Mucosa of descending colon (tissue), 3 donors: ENCODE data around the gene AOPEP. TPM values are rescaled to one million over a fixed set of nuclear protein-coding genes. Genes with fewer than 3 reads are reported as not detected.

ENCODE experiments used
- ATAC-seq: fragments of 200-7000 bp; cut with Tn5 transposase; one replicate; pipeline ENCODE4 v1.9.1; 2020; ENCODE audit warnings: mild to moderate bottlenecking, moderate library complexity
- DNase-seq, 3 donors: peaks; one replicate each; pipeline ENCODE4 v3.0.0-alpha.2; 2020
- H3K36me3 ChIP-seq: fragments of 200-600 bp; one replicate; pipeline ENCODE4 v1.8.0; 2021; ENCODE audit warnings: low read depth, mild to moderate bottlenecking
- H3K4me1 ChIP-seq: fragments of 200-600 bp; one replicate; pipeline ENCODE4 v1.8.0; 2021; ENCODE audit warnings: low read depth, mild to moderate bottlenecking
- H3K4me3 ChIP-seq: fragments of 200-600 bp; one replicate; pipeline ENCODE4 v1.8.0; 2021; ENCODE audit warnings: mild to moderate bottlenecking
- H3K9me3 ChIP-seq: fragments of 200-600 bp; one replicate; pipeline ENCODE4 v1.8.0; 2021; ENCODE audit warnings: mild to moderate bottlenecking
- intact Hi-C, 2 donors: fragments of 100-400 bp; cut with DNase I in 1 of 2; cut with micrococcal nuclease in 1 of 2; formaldehyde crosslinking; loops; one replicate each; pipeline versions ENCODE4 v1.11.0 to v1.11.1; 2022; cut with DNase I, micrococcal nuclease
- total RNA-seq, 3 donors: library from RNA; stranded (reverse); fragmentation: NEBNext Ultra II Directional in 2 of 3; extraction: Animal tissue kit (Norgen Biotek cat#: 25700) in 2 of 3; gene quantifications; one replicate each; pipeline versions ENCODE4 v1.2.1 to v1.2.4, GENCODE V29; 2021 to 2023
- TF ChIP-seq, protein P1 (sequence below): fragments of 200-600 bp; IDR thresholded peaks from one replicate; pipeline ENCODE4 v1.8.0; 2022; ENCODE audit warnings: antibody characterized with exemption, mild to moderate bottlenecking
- donor health status: DM: no; HTN: no; CAD: no; lungs with moderate emphysema.
- donor health status: DM: no; HTN: no; CAD: no.
- donor health status: DM: no; HTN: yes; CAD: no.

Gene AOPEP
- total RNA-seq, 3 donors from 2014 or later = 47.5 to 102 (median 57.8) TPM

DNA sequence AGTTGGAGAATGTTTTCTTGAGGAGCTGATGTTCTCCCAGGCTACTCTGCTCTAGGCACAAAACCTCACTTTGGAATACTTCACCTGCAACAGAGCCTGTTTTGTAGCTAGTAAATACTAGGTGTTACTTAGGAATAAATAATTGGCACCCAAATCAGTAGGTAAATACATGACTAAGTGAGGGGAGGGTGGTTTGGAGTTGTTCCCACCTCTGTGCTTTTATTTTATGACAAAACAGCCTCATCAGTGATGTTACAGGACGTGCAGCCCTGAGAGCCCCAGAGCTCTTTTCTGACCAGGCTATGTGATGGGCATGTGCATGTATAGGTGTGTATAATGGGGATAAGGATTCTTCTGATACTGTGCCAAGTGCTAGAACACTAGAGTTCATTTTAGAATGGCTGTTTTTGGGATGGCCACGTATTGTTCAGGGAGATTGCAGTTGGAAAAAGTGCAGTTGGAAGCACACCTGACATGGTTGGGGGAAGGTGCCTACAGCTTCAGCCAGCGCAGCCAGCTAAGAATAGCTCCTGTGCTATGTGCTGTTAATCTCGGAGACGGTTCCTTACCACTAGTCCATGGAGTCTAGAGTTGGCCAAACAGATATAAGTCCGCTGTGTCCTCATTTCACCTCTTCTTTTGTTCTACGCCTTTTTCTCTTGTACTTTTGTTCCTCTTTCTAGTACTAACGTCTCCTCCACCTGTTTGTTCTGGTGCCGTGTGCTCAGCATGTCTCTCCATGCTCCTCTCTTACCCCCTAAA lies 306.3 kb downstream of the AOPEP start:
- H3K9me3 ChIP-seq = no peaks in the 10 kb centered on the region
- no peak overlapping the region for H3K4me3 ChIP-seq
- ATAC-seq (peak; percentile 66), DNase-seq (no peak)
- TF ChIP-seq, protein P1, sequence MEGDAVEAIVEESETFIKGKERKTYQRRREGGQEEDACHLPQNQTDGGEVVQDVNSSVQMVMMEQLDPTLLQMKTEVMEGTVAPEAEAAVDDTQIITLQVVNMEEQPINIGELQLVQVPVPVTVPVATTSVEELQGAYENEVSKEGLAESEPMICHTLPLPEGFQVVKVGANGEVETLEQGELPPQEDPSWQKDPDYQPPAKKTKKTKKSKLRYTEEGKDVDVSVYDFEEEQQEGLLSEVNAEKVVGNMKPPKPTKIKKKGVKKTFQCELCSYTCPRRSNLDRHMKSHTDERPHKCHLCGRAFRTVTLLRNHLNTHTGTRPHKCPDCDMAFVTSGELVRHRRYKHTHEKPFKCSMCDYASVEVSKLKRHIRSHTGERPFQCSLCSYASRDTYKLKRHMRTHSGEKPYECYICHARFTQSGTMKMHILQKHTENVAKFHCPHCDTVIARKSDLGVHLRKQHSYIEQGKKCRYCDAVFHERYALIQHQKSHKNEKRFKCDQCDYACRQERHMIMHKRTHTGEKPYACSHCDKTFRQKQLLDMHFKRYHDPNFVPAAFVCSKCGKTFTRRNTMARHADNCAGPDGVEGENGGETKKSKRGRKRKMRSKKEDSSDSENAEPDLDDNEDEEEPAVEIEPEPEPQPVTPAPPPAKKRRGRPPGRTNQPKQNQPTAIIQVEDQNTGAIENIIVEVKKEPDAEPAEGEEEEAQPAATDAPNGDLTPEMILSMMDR = no peak
- peaks cover 36% of the 10 kb centered on the region for H3K4me1 ChIP-seq
- intact Hi-C loops = no loop called here
- H3K36me3 ChIP-seq = no peaks in the 10 kb centered on the region

DNA sequence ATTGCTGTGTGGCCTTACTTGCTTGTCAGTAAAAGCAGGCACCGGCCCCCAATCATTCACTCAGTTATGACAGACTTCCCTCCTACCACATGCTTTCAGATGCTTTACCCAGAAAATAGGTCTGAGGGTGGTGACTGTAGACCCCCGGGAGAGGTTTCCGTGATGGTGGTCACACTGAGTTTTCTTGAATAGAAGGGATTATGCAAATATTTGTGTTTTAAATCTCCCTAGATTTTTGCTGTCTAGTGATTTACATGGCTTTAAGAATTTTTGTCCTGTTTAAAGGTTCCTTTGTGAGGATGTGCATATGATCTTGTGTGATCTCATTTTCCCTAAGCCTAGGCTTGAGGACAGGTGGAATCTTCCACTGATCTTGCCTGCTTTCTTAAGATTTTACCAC lies 309.3 kb downstream of the AOPEP start:
- TF ChIP-seq, protein P1 = no peak
- no peak for ATAC-seq
- peaks cover 55% of the 10 kb centered on the region for H3K4me1 ChIP-seq
- H3K4me3 ChIP-seq = no peak overlapping the region
- no peaks in the 10 kb centered on the region for H3K36me3 ChIP-seq
- intact Hi-C loops = no loop called here
- H3K9me3 ChIP-seq = no peaks in the 10 kb centered on the region
- no peak for DNase-seq

DNA sequence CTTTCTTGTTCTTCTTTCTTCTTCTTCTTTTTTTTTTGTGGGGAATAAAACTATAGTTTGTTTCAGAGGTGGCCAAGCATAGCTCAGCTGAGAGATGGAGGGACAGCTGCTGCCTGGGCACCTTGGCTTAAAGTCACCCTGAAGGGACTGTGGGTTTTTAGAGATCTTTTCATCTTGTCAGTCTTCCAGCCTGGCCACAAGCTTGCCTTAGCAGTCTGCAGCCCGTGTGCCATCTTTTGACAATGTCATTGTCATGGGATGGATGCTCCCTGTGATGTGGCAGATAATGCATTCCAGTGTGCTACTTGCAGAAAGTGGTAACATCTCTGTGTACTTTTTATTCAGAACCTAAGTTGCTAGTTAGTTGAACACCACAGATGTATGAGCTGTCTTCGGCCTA lies 310.2 kb downstream of the AOPEP start:
- ATAC-seq (no peak), DNase-seq (no peak)
- H3K36me3 ChIP-seq = no peaks in the 10 kb centered on the region
- H3K4me1 ChIP-seq = peaks cover 53% of the 10 kb centered on the region
- intact Hi-C loops = no loop called here
- H3K9me3 ChIP-seq = no peaks in the 10 kb centered on the region
- TF ChIP-seq, protein P1 = no peak
- H3K4me3 ChIP-seq = no peak overlapping the region

DNA sequence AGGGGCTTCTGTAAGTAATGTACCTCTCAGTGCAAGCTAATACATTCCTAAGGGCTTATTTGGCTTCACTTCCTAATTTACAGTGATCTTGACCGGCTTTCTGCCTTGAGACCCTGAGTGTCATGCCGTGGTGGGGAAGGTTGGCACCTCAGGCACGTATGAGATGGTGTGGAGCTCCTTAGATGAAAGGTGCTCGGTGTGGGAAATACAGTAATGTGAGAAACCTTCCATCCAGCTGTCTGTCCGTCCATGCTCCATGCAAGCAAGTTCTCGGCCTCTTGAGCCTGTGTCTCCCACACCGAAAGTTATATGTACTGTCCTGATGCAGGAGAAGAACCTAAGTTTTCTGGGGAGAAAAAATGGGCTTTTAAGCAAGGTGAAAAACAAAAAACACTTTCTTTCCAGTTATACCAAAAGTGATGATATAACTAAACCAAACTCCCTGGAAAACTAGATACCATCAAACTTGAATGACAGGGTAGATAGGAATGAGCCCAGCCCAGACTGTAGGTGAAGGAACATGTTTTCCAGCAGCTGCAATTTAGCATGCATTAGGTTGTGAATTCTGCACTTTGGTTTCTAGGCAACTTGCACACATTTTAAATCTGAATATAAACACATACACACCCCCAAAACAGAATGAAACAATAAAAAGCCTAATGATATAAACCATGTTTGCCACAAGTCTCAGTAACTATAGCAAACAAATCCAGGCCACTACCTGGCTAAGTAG lies 311.5 kb downstream of the AOPEP start:
- H3K36me3 ChIP-seq = no peaks in the 10 kb centered on the region
- no peak overlapping the region for H3K4me3 ChIP-seq
- intact Hi-C loops = no loop called here
- H3K9me3 ChIP-seq = no peaks in the 10 kb centered on the region
- DNase-seq (no peak), ATAC-seq (peak; percentile 58)
- TF ChIP-seq, protein P1 = no peak
- H3K4me1 ChIP-seq = peaks cover 46% of the 10 kb centered on the region

DNA sequence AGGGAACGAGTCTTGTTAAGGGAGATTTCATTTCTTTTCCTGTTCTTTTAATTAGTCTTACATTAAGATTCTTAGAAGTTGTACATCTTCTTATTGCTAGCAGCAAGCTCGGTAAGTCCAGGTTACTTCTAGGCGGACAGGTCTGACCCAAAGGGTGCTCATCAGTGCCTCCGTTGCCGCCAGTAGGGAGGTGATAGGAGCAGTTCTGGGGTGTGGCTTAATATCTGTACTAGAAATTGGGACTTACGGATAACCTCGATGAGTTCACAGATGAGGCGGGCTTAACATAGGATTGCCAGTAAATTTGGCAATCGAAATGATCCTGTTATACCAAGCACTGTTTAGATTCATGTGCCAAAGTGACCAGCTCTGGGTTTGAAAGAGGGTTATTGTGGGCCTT lies 312.2 kb downstream of the AOPEP start:
- intact Hi-C loops = no loop called here
- TF ChIP-seq, protein P1 = no peak
- ATAC-seq (no peak), DNase-seq (no peak)
- no peak overlapping the region for H3K4me3 ChIP-seq
- H3K36me3 ChIP-seq = no peaks in the 10 kb centered on the region
- H3K4me1 ChIP-seq = peaks cover 44% of the 10 kb centered on the region
- H3K9me3 ChIP-seq = no peaks in the 10 kb centered on the region
